SKM-1 treated with dmso at 0.1 percent for 144 hours (cell line): ENCODE data around the gene IL13RA1.
"Not testable (repeated sequence)": the region's sequence is repeated elsewhere in the genome, so short reads cannot be mapped to it uniquely, and the experiment has no call there.

Experiments
- DNase-seq: peaks from one replicate; lab custom pipeline; 2025; ENCODE audit not compliant: unreplicated experiment; lab: John Stamatoyannopoulos, UW

Gene IL13RA1

GRCh38 chrX:118727686-118728339 is 407 bp downstream of the IL13RA1 start:
- no peak for DNase-seq

GRCh38 chrX:118729042-118729652 is 1.7 kb downstream of the IL13RA1 start:
- DNase-seq = no peak

GRCh38 chrX:118730500-118731247 is 3.3 kb downstream of the IL13RA1 start:
- no peak for DNase-seq

GRCh38 chrX:118732551-118732950 is 5.1 kb downstream of the IL13RA1 start:
- not testable (repeated sequence) for DNase-seq

- DNase-seq = no peak
These were observed 7.5 kb downstream of the IL13RA1 start for GRCh38 chrX:118734909-118735308.

- DNase-seq = no peak
These were observed 9.1 kb downstream of the IL13RA1 start for GRCh38 chrX:118736394-118737010.

GRCh38 chrX:118739577-118739976 is 12.2 kb downstream of the IL13RA1 start:
- DNase-seq = no peak

- no peak for DNase-seq
These were observed 13.0 kb downstream of the IL13RA1 start for GRCh38 chrX:118740276-118740889.

GRCh38 chrX:118742176-118742575 is 14.8 kb downstream of the IL13RA1 start:
- DNase-seq = no peak

- no peak for DNase-seq
These were observed 18.2 kb downstream of the IL13RA1 start for GRCh38 chrX:118745570-118745969.

- DNase-seq = peak; percentile 75
These were observed 24.8 kb downstream of the IL13RA1 start for GRCh38 chrX:118751950-118752783.

GRCh38 chrX:118755633-118756032 is 28.2 kb downstream of the IL13RA1 start:
- DNase-seq = no peak

- peak; percentile 62 for DNase-seq
These were observed 28.7 kb downstream of the IL13RA1 start for GRCh38 chrX:118756101-118756500.

GRCh38 chrX:118758511-118758910 is 31.1 kb downstream of the IL13RA1 start:
- no peak for DNase-seq

- DNase-seq = no peak
These were observed 32.6 kb downstream of the IL13RA1 start for GRCh38 chrX:118760025-118760424.

- no peak for DNase-seq
These were observed 34.7 kb downstream of the IL13RA1 start for GRCh38 chrX:118761939-118762707.

- DNase-seq = no peak
These were observed 36.1 kb downstream of the IL13RA1 start for GRCh38 chrX:118763489-118763888.

- no peak for DNase-seq
These were observed 36.7 kb downstream of the IL13RA1 start for GRCh38 chrX:118764122-118764521.

- no peak for DNase-seq
These were observed 42.8 kb downstream of the IL13RA1 start for GRCh38 chrX:118770133-118770760.
